ENCODE data around the gene DHFR2.
"Not testable (repeated sequence)": the region's sequence is repeated elsewhere in the genome, so short reads cannot be mapped to it uniquely, and the experiment has no call there.

DHFR2 gene

GRCh38 chr3:94065819-94066480 is 3.2 kb upstream of the DHFR2 start:
- DNase-seq (ENCODE audit: low read depth in 3 of 3, low spot score in 1 of 3), result no peak

GRCh38 chr3:94065122-94065521 is 2.4 kb upstream of the DHFR2 start:
- no peak for DNase-seq (ENCODE audit: low read depth in 3 of 3, low spot score in 1 of 3)

- DNase-seq (ENCODE audit: low read depth in 3 of 3, low spot score in 1 of 3), result no peak
Measured at GRCh38 chr3:94064243-94064860, 1.6 kb upstream of the DHFR2 start.

- no peak for DNase-seq (ENCODE audit: low read depth in 3 of 3, low spot score in 1 of 3)
Measured at GRCh38 chr3:94063496-94064119, 892 bp upstream of the DHFR2 start.

- DNase-seq (ENCODE audit: low read depth in 3 of 3, low spot score in 1 of 3), result no peak
Measured at GRCh38 chr3:94061297-94061696, 1.4 kb downstream of the DHFR2 start.

- no peak for DNase-seq (ENCODE audit: low read depth in 3 of 3, low spot score in 1 of 3)
Measured at GRCh38 chr3:94050546-94050945, 12.2 kb downstream of the DHFR2 start.

GRCh38 chr3:94049267-94049666 is 13.4 kb downstream of the DHFR2 start:
- no peak for DNase-seq (ENCODE audit: low read depth in 3 of 3, low spot score in 1 of 3)

- DNase-seq (ENCODE audit: low read depth in 3 of 3, low spot score in 1 of 3), result no peak
Measured at GRCh38 chr3:94046533-94046932, 16.2 kb downstream of the DHFR2 start.

GRCh38 chr3:94044100-94044936 is 18.4 kb downstream of the DHFR2 start:
- not testable (repeated sequence) for DNase-seq (ENCODE audit: low read depth in 3 of 3, low spot score in 1 of 3)

- no peak for DNase-seq (ENCODE audit: low read depth in 3 of 3, low spot score in 1 of 3)
Measured at GRCh38 chr3:94043285-94043684, 19.4 kb downstream of the DHFR2 start.

- DNase-seq (ENCODE audit: low read depth in 3 of 3, low spot score in 1 of 3), result no peak
Measured at GRCh38 chr3:94036909-94037507, 25.7 kb downstream of the DHFR2 start.

GRCh38 chr3:94028093-94028837 is 34.5 kb downstream of the DHFR2 start, which contains the start of gene STX19:
Gene STX19 (minus strand): TSS chr3:94028597. CDS start chr3:94015269, 13,328 bp downstream.
- DNase-seq (ENCODE audit: low read depth in 3 of 3, low spot score in 1 of 3), result no peak

- no peak for DNase-seq (ENCODE audit: low read depth in 3 of 3, low spot score in 1 of 3)
Measured at GRCh38 chr3:94026623-94027022, 36.1 kb downstream of the DHFR2 start.

GRCh38 chr3:94024385-94024784 is 38.3 kb downstream of the DHFR2 start:
- DNase-seq (ENCODE audit: low read depth in 3 of 3, low spot score in 1 of 3), result no peak

GRCh38 chr3:94020293-94020692 is 42.4 kb downstream of the DHFR2 start:
- DNase-seq (ENCODE audit: low read depth in 3 of 3, low spot score in 1 of 3), result no peak

GRCh38 chr3:94019659-94020058 is 43.1 kb downstream of the DHFR2 start:
- no peak for DNase-seq (ENCODE audit: low read depth in 3 of 3, low spot score in 1 of 3)

- DNase-seq (ENCODE audit: low read depth in 3 of 3, low spot score in 1 of 3), result no peak
Measured at GRCh38 chr3:94015025-94015424, 47.7 kb downstream of the DHFR2 start.

- no peak for DNase-seq (ENCODE audit: low read depth in 3 of 3, low spot score in 1 of 3)
Measured at GRCh38 chr3:94012185-94012584, 50.5 kb downstream of the DHFR2 start.

GRCh38 chr3:94011233-94011711 is 51.4 kb downstream of the DHFR2 start:
- no peak for DNase-seq (ENCODE audit: low read depth in 3 of 3, low spot score in 1 of 3)

- no peak for DNase-seq (ENCODE audit: low read depth in 3 of 3, low spot score in 1 of 3)
Measured at GRCh38 chr3:94009608-94010007, 53.1 kb downstream of the DHFR2 start.
